Activated CD4-positive, alpha-beta T cell treated with anti-CD3 and anti-CD28 coated beads for 24 hours (primary cell): ENCODE results near the gene C1QTNF7.

Source experiments
- DNase-seq, 2 donors: peaks; one replicate each; pipeline ENCODE4 v3.0.0-alpha.2; 2020; ENCODE audit warnings: low read depth in 2 of 2

C1QTNF7 gene, protein sequence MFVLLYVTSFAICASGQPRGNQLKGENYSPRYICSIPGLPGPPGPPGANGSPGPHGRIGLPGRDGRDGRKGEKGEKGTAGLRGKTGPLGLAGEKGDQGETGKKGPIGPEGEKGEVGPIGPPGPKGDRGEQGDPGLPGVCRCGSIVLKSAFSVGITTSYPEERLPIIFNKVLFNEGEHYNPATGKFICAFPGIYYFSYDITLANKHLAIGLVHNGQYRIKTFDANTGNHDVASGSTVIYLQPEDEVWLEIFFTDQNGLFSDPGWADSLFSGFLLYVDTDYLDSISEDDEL

GRCh38 chr4:15427701-15428100 lies at the start of gene C1QTNF7:
Gene C1QTNF7 (plus strand): TSS chr4:15428033. CDS start chr4:15435744, 7,711 bp downstream.
- DNase-seq = no peak

DNA sequence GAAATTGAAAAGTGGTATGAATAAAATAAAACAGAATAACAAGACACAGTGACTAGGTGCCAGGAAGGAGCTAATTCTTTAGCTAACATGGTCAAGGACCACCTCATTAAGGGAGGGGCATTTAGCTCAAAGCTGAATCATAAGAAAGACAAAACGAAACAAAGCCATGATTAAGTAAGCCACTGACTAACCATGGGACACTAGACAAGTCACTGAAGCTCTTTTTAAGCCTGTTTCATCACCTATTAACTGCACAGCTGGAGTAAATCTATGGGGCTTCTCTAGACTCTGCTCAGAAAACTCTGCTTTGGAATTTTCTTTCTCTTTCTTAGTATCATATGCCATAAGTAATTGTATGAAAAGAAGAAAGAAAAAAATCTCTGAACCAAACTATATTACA lies 49.8 kb upstream of the C1QTNF7 start:
- DNase-seq = no peak

- DNase-seq = no peak
Measured at GRCh38 chr4:15378493-15378892, 49.3 kb upstream of the C1QTNF7 start.

DNA sequence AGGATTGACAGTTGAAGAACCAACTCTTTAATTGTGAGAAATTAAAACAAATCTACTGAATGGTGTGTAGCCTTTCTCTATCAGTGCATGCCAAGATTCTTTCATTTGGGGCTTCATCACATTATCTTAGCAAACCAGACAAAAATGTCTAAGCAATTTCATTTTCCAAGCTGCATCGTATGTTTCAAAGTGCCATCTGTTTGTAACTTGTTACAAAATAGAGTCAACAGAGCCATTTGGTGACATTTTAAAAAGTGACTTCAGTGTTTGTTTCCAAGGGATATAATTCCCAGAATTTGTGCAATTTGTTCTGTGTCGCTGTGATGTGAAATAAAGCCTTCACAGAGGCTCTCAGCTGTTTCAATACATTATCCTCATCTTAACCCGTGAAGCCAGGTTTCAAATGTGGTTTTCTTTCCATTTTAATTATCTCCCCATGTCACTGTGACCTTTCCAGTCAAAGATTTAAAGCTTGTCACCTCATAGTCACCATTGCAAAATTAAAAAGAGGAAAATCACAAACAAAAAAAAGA lies 46.0 kb upstream of the C1QTNF7 start:
- DNase-seq = no peak

- no peak for DNase-seq
Measured at GRCh38 chr4:15382669-15383273, 45.1 kb upstream of the C1QTNF7 start.

DNA sequence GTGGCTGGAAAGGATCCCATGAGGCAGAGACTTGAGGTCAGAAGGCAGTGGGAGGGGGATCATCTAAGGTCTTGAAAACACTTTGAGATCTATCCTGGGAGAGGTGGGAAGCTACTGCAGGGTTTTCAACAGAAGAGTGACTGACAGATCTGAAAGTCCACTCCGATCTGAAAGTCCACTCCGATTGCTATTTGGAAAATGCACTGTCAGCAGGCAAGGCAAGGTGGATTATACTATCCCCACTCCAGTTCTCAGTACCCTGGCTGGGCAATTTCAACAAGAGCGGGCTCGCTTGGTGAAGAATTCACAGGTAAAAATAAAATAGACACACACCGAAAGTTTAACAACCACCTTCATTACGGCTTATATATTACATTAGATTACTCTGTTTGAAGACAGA lies 42.3 kb upstream of the C1QTNF7 start:
- no peak for DNase-seq

GRCh38 chr4:15385928-15386327 lies 41.9 kb upstream of the C1QTNF7 start:
- DNase-seq = no peak

DNA sequence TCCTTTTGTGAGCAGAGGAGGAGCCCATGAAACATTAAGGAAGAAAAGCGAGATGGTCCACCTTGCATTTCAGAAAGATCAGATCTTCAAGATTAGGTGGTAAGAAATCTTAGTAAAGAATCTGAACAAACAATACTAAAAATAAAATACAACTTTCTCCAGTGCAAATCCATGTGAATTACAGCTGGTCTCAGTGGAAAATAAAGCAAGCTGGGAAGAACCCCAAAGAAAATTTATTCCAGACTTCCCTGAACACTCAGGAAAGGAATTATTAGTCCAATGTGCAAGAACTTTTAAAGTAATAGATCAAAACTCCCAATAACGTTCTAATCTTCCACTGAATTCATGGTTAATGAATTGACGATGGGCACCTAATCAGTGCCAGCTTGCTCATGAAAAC lies 37.3 kb upstream of the C1QTNF7 start:
- no peak for DNase-seq

DNA sequence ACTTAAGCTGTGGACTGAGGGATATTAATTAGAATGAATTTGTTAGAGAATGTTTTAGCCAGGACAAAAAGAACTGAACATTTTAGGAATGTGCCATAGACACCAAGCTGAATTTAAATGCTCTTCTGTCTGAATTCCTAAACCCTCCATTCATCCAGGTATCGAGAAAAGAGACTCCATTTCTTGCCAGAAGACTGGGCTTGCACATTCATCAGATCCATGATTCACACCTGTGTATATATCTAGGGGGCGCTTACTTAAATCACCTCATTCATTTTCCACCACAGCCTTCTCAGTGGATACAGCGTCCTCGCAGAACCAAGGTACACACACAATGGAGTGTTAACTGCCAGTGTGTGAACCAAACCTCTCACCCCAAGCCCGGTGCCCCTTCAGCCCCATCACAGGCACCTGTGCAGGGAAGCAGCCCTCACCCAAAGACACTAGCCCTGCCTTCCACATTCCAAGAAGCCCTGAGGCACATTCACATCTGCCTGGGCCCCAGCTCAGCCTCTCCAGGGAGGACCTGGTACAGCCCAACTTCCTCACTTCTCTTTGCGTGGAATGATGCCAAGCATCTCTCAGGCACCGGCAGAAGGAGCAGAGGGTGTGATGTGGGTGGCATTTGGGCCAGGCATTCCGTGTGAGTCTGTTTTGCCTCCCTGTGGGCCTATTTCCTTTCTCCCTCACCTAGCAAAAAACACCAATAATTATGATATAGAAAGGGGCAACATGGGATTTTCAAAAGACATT lies 35.6 kb upstream of the C1QTNF7 start:
- DNase-seq = no peak

DNA sequence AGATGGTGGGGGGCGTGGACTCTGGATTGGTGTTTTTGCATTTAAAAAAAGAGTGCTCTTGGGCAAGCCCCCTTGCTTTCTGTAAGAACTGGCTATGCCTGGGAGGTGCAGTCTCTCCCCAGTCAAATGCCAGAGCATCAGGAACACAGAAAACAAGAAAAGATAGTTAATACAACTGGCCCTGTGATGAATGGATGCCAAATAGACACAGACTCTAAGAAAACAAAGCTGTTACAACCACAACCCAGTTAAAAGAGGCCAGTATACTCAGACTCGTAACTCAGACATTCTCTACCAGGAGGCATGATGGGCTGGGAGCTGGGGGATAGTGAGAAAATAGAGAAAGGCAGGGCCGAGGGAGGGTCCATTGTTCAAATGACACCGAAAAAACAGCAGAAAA lies 32.5 kb upstream of the C1QTNF7 start:
- no peak for DNase-seq

- DNase-seq = peak; percentile 38 to 45
Measured at GRCh38 chr4:15396157-15396800, 31.6 kb upstream of the C1QTNF7 start.

DNA sequence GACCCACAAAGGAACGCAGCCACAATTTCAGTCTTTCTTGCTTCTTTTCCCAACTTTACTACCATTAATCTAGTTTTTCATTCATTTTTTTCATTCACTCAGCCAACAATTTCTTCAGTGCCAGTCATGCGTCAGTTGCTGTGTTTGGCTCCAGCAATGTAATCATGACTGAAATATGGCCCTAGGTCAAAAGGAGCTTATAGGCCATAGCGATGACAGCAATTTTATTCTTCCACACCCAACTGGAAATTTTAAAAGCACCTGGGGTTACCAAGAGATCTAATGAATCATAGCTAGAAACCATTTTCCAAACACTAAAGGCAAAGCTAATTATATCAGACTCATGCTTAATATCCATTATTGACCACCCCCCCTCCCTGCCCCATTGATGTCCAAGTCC lies 29.8 kb upstream of the C1QTNF7 start:
- no peak for DNase-seq

- DNase-seq = no peak
Measured at GRCh38 chr4:15398732-15399131, 29.1 kb upstream of the C1QTNF7 start.

GRCh38 chr4:15400226-15400625 lies 27.6 kb upstream of the C1QTNF7 start:
- DNase-seq = no peak

GRCh38 chr4:15400981-15401671 lies 26.7 kb upstream of the C1QTNF7 start:
- DNase-seq = peak in 1 of 2 donors; percentile 14

- no peak for DNase-seq
Measured at GRCh38 chr4:15402146-15402545, 25.7 kb upstream of the C1QTNF7 start.

- DNase-seq = no peak
Measured at GRCh38 chr4:15402974-15403373, 24.9 kb upstream of the C1QTNF7 start.

DNA sequence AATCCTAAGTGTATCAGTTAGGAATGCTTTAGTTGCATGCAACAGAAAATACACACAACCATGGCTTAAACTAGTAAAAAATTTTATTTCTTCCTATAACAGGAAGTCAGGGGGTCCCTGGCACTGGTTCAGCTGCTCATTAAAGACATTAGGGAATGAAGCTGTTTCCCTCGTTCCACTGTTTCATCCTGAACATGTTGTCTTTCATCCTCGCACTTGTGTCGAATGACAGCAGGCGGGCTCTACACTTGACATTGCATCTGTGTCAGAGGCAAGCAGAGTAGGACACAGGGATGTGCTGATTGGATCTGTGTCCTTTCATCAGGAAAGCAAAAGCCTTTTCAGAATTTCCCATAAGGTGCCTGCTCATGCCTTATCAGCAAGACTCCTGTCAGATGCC lies 22.8 kb upstream of the C1QTNF7 start:
- no peak for DNase-seq

DNA sequence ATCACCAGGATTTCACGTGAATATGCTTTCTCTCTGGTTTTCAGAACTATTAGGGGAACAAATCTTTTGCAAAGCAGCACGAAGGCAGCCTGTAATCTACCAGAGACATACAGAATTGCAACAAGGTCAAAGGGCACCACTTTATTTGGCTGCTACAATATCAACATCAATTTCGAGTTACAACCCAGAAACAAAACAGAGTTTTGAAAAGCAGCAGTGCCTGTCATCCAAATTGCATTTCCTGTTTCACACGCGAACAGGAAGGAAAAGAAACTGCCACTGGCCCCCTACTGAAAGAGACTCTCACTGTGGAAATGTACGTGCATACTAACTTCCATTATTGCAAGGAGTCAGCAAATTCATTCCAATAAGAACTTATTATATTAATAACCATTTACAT lies 17.1 kb upstream of the C1QTNF7 start:
- no peak for DNase-seq

- no peak for DNase-seq
Measured at GRCh38 chr4:15412461-15412860, 15.4 kb upstream of the C1QTNF7 start.

DNA sequence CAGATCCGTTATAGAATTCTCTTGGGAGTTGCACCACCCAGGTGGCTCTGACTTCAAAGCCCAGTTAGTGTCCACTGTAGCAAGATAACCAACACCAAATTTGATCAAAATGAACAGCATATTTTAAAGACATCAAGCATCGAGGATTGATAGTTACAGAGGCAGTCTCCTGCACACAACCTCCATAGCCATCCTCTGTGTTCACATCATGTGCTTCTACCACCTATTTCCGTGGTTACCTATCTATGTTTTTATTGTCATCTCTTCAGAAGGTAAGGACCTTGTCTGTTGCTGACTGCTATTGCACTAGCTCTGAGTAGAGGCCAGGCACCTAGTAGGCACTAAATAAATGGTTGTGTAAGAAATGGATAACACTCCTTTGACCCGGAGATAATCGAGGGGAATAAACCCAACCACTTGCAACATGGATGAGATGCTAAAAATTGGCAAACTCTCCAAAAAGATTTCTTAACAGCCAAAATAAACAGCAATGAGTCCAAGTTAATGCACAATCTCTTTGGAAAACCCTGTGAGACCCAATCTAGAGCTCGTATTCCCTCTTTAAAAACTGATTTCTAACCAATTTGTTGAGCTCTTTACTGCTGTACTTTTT lies 14.7 kb upstream of the C1QTNF7 start:
- no peak for DNase-seq
